ENCODE measurements around the gene SYT12.

Gene SYT12

GRCh38 chr11:67007126-67007525 is 15.8 kb upstream of the SYT12 start:
- H4K20me1 ChIP-seq (ENCODE audit: insufficient read depth), result no peaks in the 10 kb centered on the region
- no peaks in the 10 kb centered on the region for H3K79me2 ChIP-seq (ENCODE audit: insufficient read depth, low read depth)
- peak overlapping the region; percentile 39; the same call in 1 of the 2 replicates for H2AFZ ChIP-seq (ENCODE audit: low read depth)
- H3K9ac ChIP-seq, result no peak overlapping the region
- no peaks in the 10 kb centered on the region for H3K4me1 ChIP-seq (ENCODE audit: low read depth, poor library complexity, severe bottlenecking)
- H3K27ac ChIP-seq, result no peak overlapping the region
- TF ChIP-seq CTCF (conservative IDR thresholded peaks at IDR 0.05; ENCODE audit: low read depth, low read length), result no peak
- no peaks in the 10 kb centered on the region for H3K27me3 ChIP-seq (ENCODE audit: insufficient read depth, low read depth)
- no peaks in the 10 kb centered on the region for H3K36me3 ChIP-seq (ENCODE audit: insufficient read depth)
- H3K4me2 ChIP-seq, result no peak overlapping the region
- H3K4me3 ChIP-seq (IDR thresholded peaks at IDR 0.05; ENCODE audit: insufficient read depth, low read depth, low read length), result no peak overlapping the region

GRCh38 chr11:67010296-67010905 is 12.5 kb upstream of the SYT12 start:
- no peak for TF ChIP-seq CTCF (conservative IDR thresholded peaks at IDR 0.05; ENCODE audit: low read depth, low read length)
- no peak overlapping the region for H2AFZ ChIP-seq (ENCODE audit: low read depth)
- no peaks in the 10 kb centered on the region for H4K20me1 ChIP-seq (ENCODE audit: insufficient read depth)
- H3K27ac ChIP-seq, result no peak overlapping the region
- H3K4me2 ChIP-seq, result no peak overlapping the region
- H3K9ac ChIP-seq, result no peak overlapping the region
- H3K4me1 ChIP-seq (ENCODE audit: low read depth, poor library complexity, severe bottlenecking), result no peaks in the 10 kb centered on the region
- H3K4me3 ChIP-seq (IDR thresholded peaks at IDR 0.05; ENCODE audit: insufficient read depth, low read depth, low read length), result no peak overlapping the region
- H3K79me2 ChIP-seq (ENCODE audit: insufficient read depth, low read depth), result no peaks in the 10 kb centered on the region
- H3K27me3 ChIP-seq (ENCODE audit: insufficient read depth, low read depth), result no peaks in the 10 kb centered on the region
- H3K36me3 ChIP-seq (ENCODE audit: insufficient read depth), result no peaks in the 10 kb centered on the region

- no peak overlapping the region for H3K27ac ChIP-seq
- no peak overlapping the region for H3K4me3 ChIP-seq (IDR thresholded peaks at IDR 0.05; ENCODE audit: insufficient read depth, low read depth, low read length)
- no peaks in the 10 kb centered on the region for H4K20me1 ChIP-seq (ENCODE audit: insufficient read depth)
- H3K36me3 ChIP-seq (ENCODE audit: insufficient read depth), result no peaks in the 10 kb centered on the region
- no peaks in the 10 kb centered on the region for H3K27me3 ChIP-seq (ENCODE audit: insufficient read depth, low read depth)
- no peaks in the 10 kb centered on the region for H3K4me1 ChIP-seq (ENCODE audit: low read depth, poor library complexity, severe bottlenecking)
- TF ChIP-seq CTCF (conservative IDR thresholded peaks at IDR 0.05; ENCODE audit: low read depth, low read length), result no peak
- no peaks in the 10 kb centered on the region for H3K79me2 ChIP-seq (ENCODE audit: insufficient read depth, low read depth)
- no peak overlapping the region for H3K4me2 ChIP-seq
- no peak overlapping the region for H3K9ac ChIP-seq
- H2AFZ ChIP-seq (ENCODE audit: low read depth), result no peak overlapping the region
These were observed 9.4 kb upstream of the SYT12 start for GRCh38 chr11:67013511-67014045.

GRCh38 chr11:67014343-67014742 is 8.6 kb upstream of the SYT12 start:
- Histone ChIP-seq H3K27me3 (ENCODE audit: insufficient read depth, low read depth) (no peaks in the 10 kb centered on the region), H3K4me1 (ENCODE audit: low read depth, poor library complexity, severe bottlenecking) (no peaks in the 10 kb centered on the region), H3K4me2 (no peak overlapping the region), H3K9ac (no peak overlapping the region), H3K27ac (no peak overlapping the region), H4K20me1 (ENCODE audit: insufficient read depth) (no peaks in the 10 kb centered on the region), H2AFZ (ENCODE audit: low read depth) (no peak overlapping the region), H3K4me3 (IDR thresholded peaks at IDR 0.05; ENCODE audit: insufficient read depth, low read depth, low read length) (no peak overlapping the region), H3K79me2 (ENCODE audit: insufficient read depth, low read depth) (no peaks in the 10 kb centered on the region), H3K36me3 (ENCODE audit: insufficient read depth) (no peaks in the 10 kb centered on the region)
- no peak for TF ChIP-seq CTCF (conservative IDR thresholded peaks at IDR 0.05; ENCODE audit: low read depth, low read length)
